Measurements from ENCODE around the gene FBN1. TPM values are rescaled to one million over a fixed set of nuclear protein-coding genes. Genes with fewer than 3 reads are reported as not detected.

The FBN1 gene
- total and polyA plus RNA-seq, 2 of the 13 experiments (the other 11 are each of a cell fraction or from before 2014, with no cell fraction given) = 1.5 to 3.0 TPM

GRCh38 chr15:48674876-48675275 lies 29.4 kb upstream of the FBN1 start (continued):
- TF ChIP-seq GLI4 (CRISPR knock-in tag; IDR thresholded peaks at IDR 0.05; ENCODE audit: borderline replicate concordance) (no peak), RFX5 (IDR thresholded peaks at IDR 0.05; ENCODE audit: low read depth, low read length) (no peak), ZNF616 (CRISPR knock-in tag; IDR thresholded peaks at IDR 0.05; ENCODE audit: low read depth) (no peak)

- no peak overlapping the region for H3K27ac ChIP-seq (ENCODE audit: extremely low read length, insufficient read depth, low read length)
- no peak overlapping the region for H3K9ac ChIP-seq (ENCODE audit: insufficient read depth, low read depth, low read length)
- no peaks in the 10 kb centered on the region for H3K79me2 ChIP-seq (ENCODE audit: insufficient read depth, low read length)
- no peaks in the 10 kb centered on the region for H4K20me1 ChIP-seq (ENCODE audit: insufficient read depth, low read length)
- intact Hi-C loops (cut with micrococcal nuclease; ENCODE audit: unreplicated experiment) = no loop called here
- no TSS peak for BruUV-seq (replicated peaks)
- 40% methylated on average over 5 of the region's 6 CpGs for WGBS (ENCODE audit: low lambda C conversion rate)
- H3K4me1 ChIP-seq (ENCODE audit: insufficient read depth, low read length) = no peaks in the 10 kb centered on the region
- in situ Hi-C loops (cut with HindIII; ENCODE audit: extremely low pct_ligation_motif_present, low pct_unique_long_range_greater_than_20kb) = no loop called here
- no peaks in the 10 kb centered on the region for H3K9me3 ChIP-seq (ENCODE audit: low read length)
- no peak overlapping the region for H3K4me3 ChIP-seq (replicated peaks in 1 of 3; ENCODE audit: insufficient read depth in 1 of 3, low read depth in 2 of 3, low read length in 3 of 3)
- no peaks in the 10 kb centered on the region for H3K36me3 ChIP-seq (replicated peaks in 1 of 2; ENCODE audit: control insufficient read depth in 1 of 2, insufficient read depth in 2 of 2, low read length in 2 of 2)
- H2AFZ ChIP-seq (ENCODE audit: low read length) = no peak overlapping the region
- POLR2A ChIA-PET = no interaction called here
- no peaks in the 10 kb centered on the region; a peak in 1 of 5 replicates for H3K27me3 ChIP-seq (ENCODE audit: control insufficient read depth in 1 of 2, insufficient read depth in 2 of 2, low read length in 2 of 2)
- CTCF ChIA-PET (ENCODE audit: low intra/inter-chr PET ratio, low total read pairs) = no interaction called here
- H3K4me2 ChIP-seq (ENCODE audit: low read depth, low read length) = no peak overlapping the region
- no peak for DNase-seq (ENCODE audit: low spot score)
- no peak for FAIRE-seq
- no peak for ATAC-seq
- TF ChIP-seq MAFG (CRISPR knock-in tag; IDR thresholded peaks at IDR 0.05) (no peak), IRF9 (CRISPR knock-in tag; IDR thresholded peaks at IDR 0.05; ENCODE audit: borderline replicate concordance) (no peak), ZNF784 (CRISPR knock-in tag; IDR thresholded peaks at IDR 0.05; ENCODE audit: borderline replicate concordance) (no peak), ZNF746 (CRISPR knock-in tag; IDR thresholded peaks at IDR 0.05) (no peak), YEATS2 (CRISPR knock-in tag; IDR thresholded peaks at IDR 0.05; ENCODE audit: borderline replicate concordance) (no peak), ZNF451 (CRISPR knock-in tag; IDR thresholded peaks at IDR 0.05) (no peak), ZNF609 (CRISPR knock-in tag; IDR thresholded peaks at IDR 0.05; ENCODE audit: borderline replicate concordance) (no peak), AHR (CRISPR knock-in tag; IDR thresholded peaks at IDR 0.05) (no peak), PAX8 (CRISPR knock-in tag; IDR thresholded peaks at IDR 0.05; ENCODE audit: borderline replicate concordance) (no peak)
Observed at GRCh38 chr15:48672206-48672605, 26.7 kb upstream of the FBN1 start.
